GM23338 (cell line): ENCODE measurements around the gene UPK1A. TPM values are rescaled to one million over a fixed set of nuclear protein-coding genes. Genes with fewer than 3 reads are reported as not detected.

Source experiments
- ATAC-seq: fragments of 200-7000 bp; cut with Tn5 transposase; 3 replicates; pipeline ENCODE4 v1.9.1; 2020
- DNase-seq: peaks from one replicate; pipeline ENCODE4 v3.0.0-alpha.2; 2015; ENCODE audit warnings: low spot score
- H2AFZ ChIP-seq: fragments of 200-600 bp; sonication (generic); 2 replicates; pipeline ENCODE4 v1.8.0; 2016; ENCODE audit warnings: antibody characterized with exemption, mild to moderate bottlenecking, moderate library complexity
- H3F3A ChIP-seq: fragments of 200-600 bp; sonication (generic); replicated peaks from 2 replicates; pipeline ENCODE4 v1.8.0; 2017; ENCODE audit warnings: antibody characterized with exemption, mixed run types, low read depth
- H3K27ac ChIP-seq: fragments of 200-600 bp; sonication (generic); 2 replicates; pipeline ENCODE4 v1.6.1; 2016; ENCODE audit warnings: low read depth
- H3K27me3 ChIP-seq: fragments of 200-600 bp; sonication (generic); 2 replicates; pipeline ENCODE4 v1.8.0; 2016; ENCODE audit warnings: mild to moderate bottlenecking, mixed run types, moderate library complexity; ENCODE audit not compliant: insufficient read depth
- H3K36me3 ChIP-seq: fragments of 200-600 bp; sonication (generic); 2 replicates; pipeline ENCODE4 v1.8.0; 2016; ENCODE audit warnings: mild to moderate bottlenecking; ENCODE audit not compliant: insufficient read depth
- H3K4me1 ChIP-seq: fragments of 200-600 bp; sonication (generic); 2 replicates; pipeline ENCODE4 v1.8.0; 2016; ENCODE audit warnings: mild to moderate bottlenecking, moderate library complexity; ENCODE audit not compliant: insufficient read depth
- H3K4me2 ChIP-seq: fragments of 200-600 bp; sonication (generic); 2 replicates; pipeline ENCODE4 v1.7.1; 2017; ENCODE audit warnings: mixed run types
- H3K4me3 ChIP-seq: fragments of 200-600 bp; sonication (generic); 2 replicates; pipeline ENCODE4 v1.6.1; 2016; ENCODE audit warnings: mixed run types
- H3K79me2 ChIP-seq: fragments of 200-600 bp; sonication (generic); replicated peaks from 2 replicates; pipeline ENCODE4 v1.8.0; 2017; ENCODE audit warnings: mild to moderate bottlenecking; ENCODE audit not compliant: insufficient read depth
- H3K9me2 ChIP-seq: fragments of 200-600 bp; sonication (generic); 2 replicates; pipeline ENCODE4 v1.8.0; 2017; ENCODE audit not compliant: insufficient read depth
- H4K20me1 ChIP-seq: fragments of 200-600 bp; sonication (generic); replicated peaks from 2 replicates; pipeline ENCODE4 v1.8.0; 2017; ENCODE audit warnings: mild to moderate bottlenecking; ENCODE audit not compliant: insufficient read depth
- H3K27ac Mint-ChIP-seq: 2 replicates; pipeline ENCODE4 v1.8.0; 2020; ENCODE audit warnings: inconsistent platforms, mild to moderate bottlenecking, moderate library complexity, mixed read lengths
- H3K27me3 Mint-ChIP-seq: 3 replicates; pipeline ENCODE4 v1.8.0; 2022; ENCODE audit warnings: low read depth, mild to moderate bottlenecking, moderate library complexity, mixed read lengths, inconsistent platforms; ENCODE audit not compliant: insufficient read depth, poor library complexity
- H3K36me3 Mint-ChIP-seq: 3 replicates; pipeline ENCODE4 v1.8.0; 2021; ENCODE audit warnings: low read depth, mild to moderate bottlenecking, inconsistent platforms, moderate library complexity, mixed read lengths
- H3K4me1 Mint-ChIP-seq: 3 replicates; pipeline ENCODE4 v1.8.0; 2020; ENCODE audit warnings: mild to moderate bottlenecking, inconsistent platforms, mixed read lengths
- H3K4me3 Mint-ChIP-seq: 3 replicates; pipeline ENCODE4 v1.8.0; 2021; ENCODE audit warnings: moderate library complexity, mild to moderate bottlenecking, inconsistent platforms, mixed read lengths
- H3K9me3 Mint-ChIP-seq: 3 replicates; pipeline ENCODE4 v1.8.0; 2020; ENCODE audit warnings: moderate library complexity, mild to moderate bottlenecking, inconsistent platforms, mixed read lengths
- CREB1 ChIP-seq: fragments of 250-450 bp; sonication (Bioruptor Pico); IDR thresholded peaks from 2 replicates; pipeline ENCODE4 v1.5.0; 2020; ENCODE audit warnings: low read depth, mild to moderate bottlenecking, moderate library complexity
- CTCF ChIP-seq, 2 experiments: fragments of 200-600 bp in 1 of 2; sonication (generic) in 1 of 2; conservative IDR thresholded peaks; 2 replicates each; pipeline versions ENCODE4 v1.5.1 to v1.6.1; 2016 to 2017; ENCODE audit warnings: antibody characterized with exemption in 2 of 2, low read depth in 2 of 2, mild to moderate bottlenecking in 2 of 2, moderate library complexity in 1 of 2
- ETS1 ChIP-seq: IDR thresholded peaks from 2 replicates; pipeline ENCODE4 v1.6.1; 2016; ENCODE audit warnings: antibody characterized with exemption
- EZH2 ChIP-seq: fragments of 200-600 bp; sonication (generic); IDR thresholded peaks from one replicate; pipeline ENCODE4 v1.8.0; 2017; ENCODE audit warnings: antibody characterized with exemption, mild to moderate bottlenecking, low read depth; ENCODE audit not compliant: unreplicated experiment
- EZH2phosphoT487 ChIP-seq: fragments of 200-600 bp; sonication (generic); IDR thresholded peaks from one replicate; pipeline ENCODE4 v1.8.1; 2018; ENCODE audit warnings: antibody characterized with exemption; ENCODE audit not compliant: unreplicated experiment
- JUNB ChIP-seq: IDR thresholded peaks from one replicate; pipeline ENCODE4 v1.6.1; 2016; ENCODE audit warnings: antibody characterized with exemption; ENCODE audit not compliant: unreplicated experiment
- NANOG ChIP-seq: IDR thresholded peaks from 2 replicates; pipeline ENCODE4 v1.6.1; 2016; ENCODE audit warnings: antibody characterized with exemption, borderline replicate concordance
- POLR2AphosphoS5 ChIP-seq: IDR thresholded peaks from 2 replicates; pipeline ENCODE4 v1.6.1; 2016; ENCODE audit warnings: antibody characterized with exemption, low read depth
- STAT1 ChIP-seq: IDR thresholded peaks from one replicate; pipeline ENCODE4 v1.6.1; 2016; ENCODE audit warnings: antibody characterized with exemption; ENCODE audit not compliant: unreplicated experiment
- ZNF114 ChIP-seq: fragments of 250-450 bp; sonication (Bioruptor Pico); IDR thresholded peaks from 2 replicates; pipeline ENCODE4 v1.5.0; 2020; ENCODE audit warnings: mild to moderate bottlenecking, moderate library complexity
- ZNF331 ChIP-seq: fragments of 250-450 bp; sonication (Bioruptor Pico); IDR thresholded peaks from 2 replicates; pipeline ENCODE4 v1.5.0; 2020; ENCODE audit warnings: low read depth, mild to moderate bottlenecking, moderate library complexity
- polyA plus RNA-seq: library from polyadenylated mRNA; unstranded; fragments of >200 nt; fragmentation: Nextera tagmentation; extraction: Ambion mirVana; gene quantifications from 2 replicates; pipeline ENCODE4 v1.2.1, GENCODE V29; 2016
- total RNA-seq: library from RNA; depleted of rRNA; stranded (reverse); fragments of >200 nt; shearing (Covaris generic); gene quantifications from 2 replicates; pipeline ENCODE4 v1.2.3, GENCODE V29; 2014
- TF ChIP-seq, protein P1 (sequence below): IDR thresholded peaks from one replicate; pipeline ENCODE4 v1.6.1; 2018; ENCODE audit warnings: antibody characterized with exemption; ENCODE audit not compliant: unreplicated experiment
- TF ChIP-seq, protein P2 (sequence below): fragments of 250-450 bp; sonication (Bioruptor Pico); IDR thresholded peaks from 2 replicates; pipeline ENCODE4 v1.5.0; 2020; ENCODE audit warnings: mild to moderate bottlenecking, moderate library complexity

The UPK1A gene
- total and polyA plus RNA-seq, 2 experiments from 2014 or later = 0.42 to 1.5 TPM

GRCh38 chr19:35645680-35646511 is 20.4 kb upstream of the UPK1A start:
- Mint-ChIP-seq H3K27me3 (peaks cover 30% of the 10 kb centered on the region), H3K36me3 (peaks cover 1% of the 10 kb centered on the region), H3K4me1 (peaks cover 29% of the 10 kb centered on the region), H3K27ac (no peak overlapping the region), H3K9me3 (no peaks in the 10 kb centered on the region), H3K4me3 (peak overlapping the region; percentile 83; the same call in 1 of the 3 replicates)
- peaks cover 3% of the 10 kb centered on the region; the same call in 1 of the 2 replicates for H4K20me1 ChIP-seq
- H3K4me2 ChIP-seq = peak overlapping the region; percentile 95
- TF ChIP-seq POLR2AphosphoS5 = no peak
- TF ChIP-seq ETS1 = no peak
- TF ChIP-seq ZNF114 (CRISPR knock-in tag) = no peak
- no peak for TF ChIP-seq EZH2
- no peak for TF ChIP-seq EZH2phosphoT487
- TF ChIP-seq ZNF331 (CRISPR knock-in tag) = no peak
- TF ChIP-seq JUNB = no peak
- no peak for TF ChIP-seq NANOG
- TF ChIP-seq STAT1 = no peak
- TF ChIP-seq CREB1 (CRISPR knock-in tag) = no peak
- TF ChIP-seq, protein P1, sequence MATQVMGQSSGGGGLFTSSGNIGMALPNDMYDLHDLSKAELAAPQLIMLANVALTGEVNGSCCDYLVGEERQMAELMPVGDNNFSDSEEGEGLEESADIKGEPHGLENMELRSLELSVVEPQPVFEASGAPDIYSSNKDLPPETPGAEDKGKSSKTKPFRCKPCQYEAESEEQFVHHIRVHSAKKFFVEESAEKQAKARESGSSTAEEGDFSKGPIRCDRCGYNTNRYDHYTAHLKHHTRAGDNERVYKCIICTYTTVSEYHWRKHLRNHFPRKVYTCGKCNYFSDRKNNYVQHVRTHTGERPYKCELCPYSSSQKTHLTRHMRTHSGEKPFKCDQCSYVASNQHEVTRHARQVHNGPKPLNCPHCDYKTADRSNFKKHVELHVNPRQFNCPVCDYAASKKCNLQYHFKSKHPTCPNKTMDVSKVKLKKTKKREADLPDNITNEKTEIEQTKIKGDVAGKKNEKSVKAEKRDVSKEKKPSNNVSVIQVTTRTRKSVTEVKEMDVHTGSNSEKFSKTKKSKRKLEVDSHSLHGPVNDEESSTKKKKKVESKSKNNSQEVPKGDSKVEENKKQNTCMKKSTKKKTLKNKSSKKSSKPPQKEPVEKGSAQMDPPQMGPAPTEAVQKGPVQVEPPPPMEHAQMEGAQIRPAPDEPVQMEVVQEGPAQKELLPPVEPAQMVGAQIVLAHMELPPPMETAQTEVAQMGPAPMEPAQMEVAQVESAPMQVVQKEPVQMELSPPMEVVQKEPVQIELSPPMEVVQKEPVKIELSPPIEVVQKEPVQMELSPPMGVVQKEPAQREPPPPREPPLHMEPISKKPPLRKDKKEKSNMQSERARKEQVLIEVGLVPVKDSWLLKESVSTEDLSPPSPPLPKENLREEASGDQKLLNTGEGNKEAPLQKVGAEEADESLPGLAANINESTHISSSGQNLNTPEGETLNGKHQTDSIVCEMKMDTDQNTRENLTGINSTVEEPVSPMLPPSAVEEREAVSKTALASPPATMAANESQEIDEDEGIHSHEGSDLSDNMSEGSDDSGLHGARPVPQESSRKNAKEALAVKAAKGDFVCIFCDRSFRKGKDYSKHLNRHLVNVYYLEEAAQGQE = no peak
- TF ChIP-seq CTCF (conservative IDR thresholded peaks at IDR 0.05; ENCODE audit: low read depth in 2 of 2) = no peak
- TF ChIP-seq, protein P2, sequence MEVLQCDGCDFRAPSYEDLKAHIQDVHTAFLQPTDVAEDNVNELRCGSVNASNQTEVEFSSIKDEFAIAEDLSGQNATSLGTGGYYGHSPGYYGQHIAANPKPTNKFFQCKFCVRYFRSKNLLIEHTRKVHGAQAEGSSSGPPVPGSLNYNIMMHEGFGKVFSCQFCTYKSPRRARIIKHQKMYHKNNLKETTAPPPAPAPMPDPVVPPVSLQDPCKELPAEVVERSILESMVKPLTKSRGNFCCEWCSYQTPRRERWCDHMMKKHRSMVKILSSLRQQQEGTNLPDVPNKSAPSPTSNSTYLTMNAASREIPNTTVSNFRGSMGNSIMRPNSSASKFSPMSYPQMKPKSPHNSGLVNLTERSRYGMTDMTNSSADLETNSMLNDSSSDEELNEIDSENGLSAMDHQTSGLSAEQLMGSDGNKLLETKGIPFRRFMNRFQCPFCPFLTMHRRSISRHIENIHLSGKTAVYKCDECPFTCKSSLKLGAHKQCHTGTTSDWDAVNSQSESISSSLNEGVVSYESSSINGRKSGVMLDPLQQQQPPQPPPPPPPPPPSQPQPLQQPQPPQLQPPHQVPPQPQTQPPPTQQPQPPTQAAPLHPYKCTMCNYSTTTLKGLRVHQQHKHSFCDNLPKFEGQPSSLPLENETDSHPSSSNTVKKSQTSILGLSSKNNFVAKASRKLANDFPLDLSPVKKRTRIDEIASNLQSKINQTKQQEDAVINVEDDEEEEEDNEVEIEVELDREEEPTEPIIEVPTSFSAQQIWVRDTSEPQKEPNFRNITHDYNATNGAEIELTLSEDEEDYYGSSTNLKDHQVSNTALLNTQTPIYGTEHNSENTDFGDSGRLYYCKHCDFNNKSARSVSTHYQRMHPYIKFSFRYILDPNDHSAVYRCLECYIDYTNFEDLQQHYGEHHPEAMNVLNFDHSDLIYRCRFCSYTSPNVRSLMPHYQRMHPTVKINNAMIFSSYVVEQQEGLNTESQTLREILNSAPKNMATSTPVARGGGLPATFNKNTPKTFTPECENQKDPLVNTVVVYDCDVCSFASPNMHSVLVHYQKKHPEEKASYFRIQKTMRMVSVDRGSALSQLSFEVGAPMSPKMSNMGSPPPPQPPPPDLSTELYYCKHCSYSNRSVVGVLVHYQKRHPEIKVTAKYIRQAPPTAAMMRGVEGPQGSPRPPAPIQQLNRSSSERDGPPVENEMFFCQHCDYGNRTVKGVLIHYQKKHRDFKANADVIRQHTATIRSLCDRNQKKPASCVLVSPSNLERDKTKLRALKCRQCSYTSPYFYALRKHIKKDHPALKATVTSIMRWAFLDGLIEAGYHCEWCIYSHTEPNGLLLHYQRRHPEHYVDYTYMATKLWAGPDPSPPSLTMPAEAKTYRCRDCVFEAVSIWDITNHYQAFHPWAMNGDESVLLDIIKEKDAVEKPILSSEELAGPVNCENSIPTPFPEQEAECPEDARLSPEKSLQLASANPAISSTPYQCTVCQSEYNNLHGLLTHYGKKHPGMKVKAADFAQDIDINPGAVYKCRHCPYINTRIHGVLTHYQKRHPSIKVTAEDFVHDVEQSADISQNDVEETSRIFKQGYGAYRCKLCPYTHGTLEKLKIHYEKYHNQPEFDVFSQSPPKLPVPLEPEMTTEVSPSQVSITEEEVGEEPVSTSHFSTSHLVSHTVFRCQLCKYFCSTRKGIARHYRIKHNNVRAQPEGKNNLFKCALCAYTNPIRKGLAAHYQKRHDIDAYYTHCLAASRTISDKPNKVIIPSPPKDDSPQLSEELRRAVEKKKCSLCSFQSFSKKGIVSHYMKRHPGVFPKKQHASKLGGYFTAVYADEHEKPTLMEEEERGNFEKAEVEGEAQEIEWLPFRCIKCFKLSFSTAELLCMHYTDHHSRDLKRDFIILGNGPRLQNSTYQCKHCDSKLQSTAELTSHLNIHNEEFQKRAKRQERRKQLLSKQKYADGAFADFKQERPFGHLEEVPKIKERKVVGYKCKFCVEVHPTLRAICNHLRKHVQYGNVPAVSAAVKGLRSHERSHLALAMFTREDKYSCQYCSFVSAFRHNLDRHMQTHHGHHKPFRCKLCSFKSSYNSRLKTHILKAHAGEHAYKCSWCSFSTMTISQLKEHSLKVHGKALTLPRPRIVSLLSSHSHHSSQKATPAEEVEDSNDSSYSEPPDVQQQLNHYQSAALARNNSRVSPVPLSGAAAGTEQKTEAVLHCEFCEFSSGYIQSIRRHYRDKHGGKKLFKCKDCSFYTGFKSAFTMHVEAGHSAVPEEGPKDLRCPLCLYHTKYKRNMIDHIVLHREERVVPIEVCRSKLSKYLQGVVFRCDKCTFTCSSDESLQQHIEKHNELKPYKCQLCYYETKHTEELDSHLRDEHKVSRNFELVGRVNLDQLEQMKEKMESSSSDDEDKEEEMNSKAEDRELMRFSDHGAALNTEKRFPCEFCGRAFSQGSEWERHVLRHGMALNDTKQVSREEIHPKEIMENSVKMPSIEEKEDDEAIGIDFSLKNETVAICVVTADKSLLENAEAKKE = no peak
- peak overlapping the region; percentile 78 for H3K4me3 ChIP-seq
- peaks cover 24% of the 10 kb centered on the region for H3K4me1 ChIP-seq
- no peaks in the 10 kb centered on the region for H3K9me2 ChIP-seq
- no peaks in the 10 kb centered on the region for H3K36me3 ChIP-seq
- peak overlapping the region; percentile 81; the same call in 1 of the 2 replicates for H2AFZ ChIP-seq
- H3F3A ChIP-seq = 0 out of 2 replicates have a peak, but pooled peaks cover 12% of the 10 kb centered on the region
- peaks cover 27% of the 10 kb centered on the region; the same call in 1 of the 2 replicates for H3K27me3 ChIP-seq
- peaks cover 21% of the 10 kb centered on the region for H3K79me2 ChIP-seq
- no peak overlapping the region for H3K27ac ChIP-seq
- DNase-seq (peak; percentile 29), ATAC-seq (no peak)
